Measurements from ENCODE around the gene SNX24. TPM values are rescaled to one million over a fixed set of nuclear protein-coding genes. Genes with fewer than 3 reads are reported as not detected.
"Not testable (repeated sequence)": the region's sequence is repeated elsewhere in the genome, so short reads cannot be mapped to it uniquely, and the experiment has no call there.

SNX24 gene
- total RNA-seq, 2 donors from 2014 or later: 1.8 to 6.4 TPM

- H3K27ac Mint-ChIP-seq; H3K9me3 Mint-ChIP-seq; ATAC-seq; H3K36me3 Mint-ChIP-seq; DNase-seq (ENCODE audit: low spot score in 2 of 2): not testable (repeated sequence)
These were observed 122.6 kb downstream of the SNX24 start for GRCh38 chr5:122968056-122968455.

- DNase-seq (ENCODE audit: low spot score in 2 of 2) (no peak), ATAC-seq (no peak)
- no peak overlapping the region for H3K27ac Mint-ChIP-seq
- H3K9me3 Mint-ChIP-seq: no peaks in the 10 kb centered on the region
- H3K36me3 Mint-ChIP-seq: no peaks in the 10 kb centered on the region
These were observed 125.9 kb downstream of the SNX24 start for GRCh38 chr5:122971333-122971732.

- DNase-seq (ENCODE audit: low spot score in 2 of 2) (no peak), ATAC-seq (no peak)
- no peaks in the 10 kb centered on the region for H3K36me3 Mint-ChIP-seq
- no peaks in the 10 kb centered on the region for H3K9me3 Mint-ChIP-seq
- H3K27ac Mint-ChIP-seq: no peak overlapping the region
These were observed 127.5 kb downstream of the SNX24 start for GRCh38 chr5:122972877-122973276.

GRCh38 chr5:122973759-122974158, 128.3 kb downstream of the SNX24 start:
- H3K9me3 Mint-ChIP-seq; DNase-seq (ENCODE audit: low spot score in 2 of 2); ATAC-seq; H3K27ac Mint-ChIP-seq; H3K36me3 Mint-ChIP-seq: not testable (repeated sequence)

DNA sequence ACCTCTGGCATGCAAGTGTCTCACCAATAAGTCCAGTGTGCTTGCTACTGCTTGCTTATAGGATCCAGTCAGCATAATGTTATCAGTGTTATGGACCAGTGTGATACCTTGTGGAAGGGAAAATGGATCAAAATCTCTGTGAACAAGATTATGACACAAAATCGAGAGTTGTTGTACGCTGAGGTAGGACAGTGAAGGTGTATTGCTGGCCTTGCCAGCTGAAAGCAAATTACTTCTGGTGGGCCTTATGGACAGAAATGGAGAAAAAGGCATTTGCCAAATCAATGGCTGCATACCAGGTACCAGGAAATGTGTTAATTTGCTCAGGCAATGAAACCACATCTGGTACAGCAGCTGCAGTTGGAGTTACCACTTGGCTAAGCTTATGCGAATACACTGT, 128.8 kb downstream of the SNX24 start:
- not testable (repeated sequence) for H3K9me3 Mint-ChIP-seq, H3K36me3 Mint-ChIP-seq, ATAC-seq

GRCh38 chr5:122977319-122977718, 131.9 kb downstream of the SNX24 start:
- H3K27ac Mint-ChIP-seq: no peak overlapping the region
- no peaks in the 10 kb centered on the region for H3K9me3 Mint-ChIP-seq
- DNase-seq (ENCODE audit: low spot score in 2 of 2): no peak
- no peaks in the 10 kb centered on the region for H3K36me3 Mint-ChIP-seq
- no peak for ATAC-seq

More for the DNA sequence above, 128.8 kb downstream of the SNX24 start:
- not testable (repeated sequence) for H3K27ac Mint-ChIP-seq; DNase-seq (ENCODE audit: low spot score in 2 of 2)

DNA sequence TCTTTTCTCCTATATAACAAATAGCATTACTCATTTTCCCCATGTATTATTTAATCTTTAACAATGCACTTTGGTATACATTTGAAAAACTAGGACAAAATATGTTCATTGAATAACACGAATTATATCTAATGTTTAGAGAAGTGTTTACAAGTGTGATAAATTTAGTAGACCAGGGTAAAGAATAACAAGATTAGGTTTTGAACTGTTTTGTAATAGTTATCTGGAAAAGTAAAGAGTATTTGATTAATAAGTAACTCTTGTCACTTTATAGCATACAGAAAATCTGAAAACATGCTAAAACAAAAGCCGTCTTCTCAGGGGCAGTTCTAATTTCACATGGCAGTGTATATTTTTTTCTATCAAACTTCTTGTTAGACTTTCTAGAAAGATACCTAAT, 132.7 kb downstream of the SNX24 start:
- no peak overlapping the region for H3K27ac Mint-ChIP-seq
- H3K36me3 Mint-ChIP-seq: no peaks in the 10 kb centered on the region
- H3K9me3 Mint-ChIP-seq: no peaks in the 10 kb centered on the region
- no peak for ATAC-seq
- no peak for DNase-seq (ENCODE audit: low spot score in 2 of 2)

GRCh38 chr5:122978644-122979297, 133.4 kb downstream of the SNX24 start:
- Mint-ChIP-seq H3K27ac (no peak overlapping the region), H3K36me3 (no peaks in the 10 kb centered on the region), H3K9me3 (no peaks in the 10 kb centered on the region)
- no peak for DNase-seq (ENCODE audit: low spot score in 2 of 2)
- no peak for ATAC-seq

DNA sequence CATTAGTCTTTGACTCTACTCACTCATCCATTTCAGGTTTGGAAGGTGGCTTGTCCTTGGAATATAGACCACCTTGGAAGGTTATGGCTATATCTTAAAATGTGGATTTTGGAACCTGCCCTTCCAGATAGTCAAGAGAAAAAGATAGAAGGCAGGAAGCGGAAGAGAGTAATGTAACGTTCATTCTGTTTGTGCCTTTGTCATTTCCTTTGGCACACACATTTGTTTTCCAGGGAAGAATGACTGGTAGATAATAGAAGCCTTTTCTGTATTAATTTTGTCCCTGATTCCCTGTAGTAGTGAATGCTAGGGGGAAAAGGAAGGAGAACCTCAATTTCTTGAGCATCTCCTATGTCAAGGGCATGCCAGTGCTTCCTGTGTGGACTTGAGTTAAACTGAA, 136.4 kb downstream of the SNX24 start:
- no peak overlapping the region for H3K27ac Mint-ChIP-seq
- no peak for DNase-seq (ENCODE audit: low spot score in 2 of 2)
- no peaks in the 10 kb centered on the region for H3K9me3 Mint-ChIP-seq
- no peaks in the 10 kb centered on the region for H3K36me3 Mint-ChIP-seq
- no peak for ATAC-seq

DNA sequence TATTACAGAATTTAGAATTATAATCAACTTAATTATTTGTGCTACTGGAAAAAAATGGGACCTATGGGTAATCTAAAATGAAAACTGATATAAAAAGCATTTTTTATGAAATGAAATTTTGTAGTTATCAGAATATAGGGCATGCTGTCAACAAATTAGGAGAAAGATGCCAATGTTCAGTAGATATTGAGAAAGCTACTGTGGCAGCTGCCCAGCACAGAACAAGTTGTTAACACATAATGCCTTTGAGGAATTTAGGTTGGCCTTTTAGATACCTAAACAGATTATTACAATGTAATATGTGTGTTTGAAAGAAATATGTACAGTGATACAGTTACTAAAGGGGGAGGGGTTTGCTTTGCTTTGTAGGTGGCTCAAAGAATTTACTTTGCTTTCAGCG, 137.0 kb downstream of the SNX24 start:
- Mint-ChIP-seq H3K9me3 (no peaks in the 10 kb centered on the region), H3K27ac (no peak overlapping the region), H3K36me3 (no peaks in the 10 kb centered on the region)
- DNase-seq (ENCODE audit: low spot score in 2 of 2) (no peak), ATAC-seq (no peak)

GRCh38 chr5:122984425-122984824, 139.0 kb downstream of the SNX24 start:
- no peak overlapping the region for H3K27ac Mint-ChIP-seq

GRCh38 chr5:122985006-122985700, 139.7 kb downstream of the SNX24 start:
- H3K27ac Mint-ChIP-seq: no peak overlapping the region
- DNase-seq (ENCODE audit: low spot score in 2 of 2): no peak
- ATAC-seq: no peak
- H3K36me3 Mint-ChIP-seq: no peaks in the 10 kb centered on the region
- H3K9me3 Mint-ChIP-seq: no peaks in the 10 kb centered on the region

More at GRCh38 chr5:122984425-122984824, 139.0 kb downstream of the SNX24 start:
- Mint-ChIP-seq H3K9me3 (no peaks in the 10 kb centered on the region), H3K36me3 (no peaks in the 10 kb centered on the region)
- DNase-seq (ENCODE audit: low spot score in 2 of 2): no peak
- no peak for ATAC-seq

DNA sequence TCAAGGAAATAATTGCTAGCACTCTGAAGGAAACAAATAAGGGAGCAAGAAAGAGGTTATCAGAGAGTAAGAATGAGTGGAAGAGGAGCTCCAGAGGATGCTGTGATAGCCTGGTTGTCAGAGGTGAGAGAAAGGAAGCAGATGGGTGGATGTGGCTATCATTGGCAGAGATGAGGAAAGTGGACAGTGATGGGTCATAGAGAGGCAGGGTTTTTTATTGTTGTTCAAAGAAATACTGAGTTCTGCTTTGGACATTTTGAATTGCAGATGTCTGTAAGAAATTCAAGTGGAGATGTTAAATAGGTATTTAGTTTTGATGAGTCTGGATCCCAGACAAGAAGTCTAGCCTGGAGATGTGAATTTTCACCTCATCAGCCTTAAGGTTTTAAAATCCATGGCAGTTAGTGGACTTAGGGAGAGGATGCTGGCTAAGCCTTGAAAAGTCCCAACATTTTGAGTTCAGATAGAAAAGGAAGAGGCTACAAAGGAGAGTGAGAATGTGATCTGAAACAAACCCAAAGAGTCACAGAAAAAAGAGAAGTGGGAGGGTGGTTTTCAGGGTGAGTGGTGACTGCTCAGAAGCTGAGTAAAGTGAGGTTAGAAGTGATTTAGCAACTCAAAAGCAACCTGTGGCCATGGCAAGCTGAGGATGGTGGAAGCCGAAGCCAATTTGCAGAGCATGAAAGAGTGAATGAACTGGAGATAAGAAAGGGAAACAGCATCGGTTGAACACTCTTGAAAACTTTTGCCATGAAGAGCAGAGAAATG, 140.7 kb downstream of the SNX24 start:
- ATAC-seq: peak in 1 of 2 donors; percentile 35
- H3K36me3 Mint-ChIP-seq: no peaks in the 10 kb centered on the region
- no peak for DNase-seq (ENCODE audit: low spot score in 2 of 2)
- H3K27ac Mint-ChIP-seq: no peak overlapping the region
- H3K9me3 Mint-ChIP-seq: no peaks in the 10 kb centered on the region

DNA sequence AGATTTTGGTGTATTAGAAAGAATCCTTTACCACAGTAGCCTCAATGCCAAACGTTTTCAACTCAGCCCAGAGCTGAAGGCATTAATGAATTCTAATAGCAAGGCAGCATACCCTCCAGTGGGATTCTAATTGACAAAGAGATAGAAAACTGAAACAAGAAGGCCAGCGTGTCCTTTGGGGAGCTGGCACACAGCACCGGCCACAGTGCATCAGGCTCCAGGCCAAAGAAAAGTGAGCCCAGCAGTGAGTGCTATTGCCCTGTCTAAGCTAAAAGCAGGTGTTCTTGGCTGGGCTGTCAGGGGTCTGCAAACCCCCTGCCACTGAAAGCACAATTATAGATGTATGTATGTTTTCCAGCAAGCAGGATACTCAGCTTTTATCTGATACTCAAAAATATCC, 150.7 kb downstream of the SNX24 start:
- Mint-ChIP-seq H3K36me3 (no peaks in the 10 kb centered on the region), H3K9me3 (no peaks in the 10 kb centered on the region), H3K27ac (no peak overlapping the region)
- ATAC-seq (no peak), DNase-seq (ENCODE audit: low spot score in 2 of 2) (no peak)

GRCh38 chr5:122997294-122997693, 151.9 kb downstream of the SNX24 start:
- ATAC-seq (no peak), DNase-seq (ENCODE audit: low spot score in 2 of 2) (no peak)
- Mint-ChIP-seq H3K36me3 (no peaks in the 10 kb centered on the region), H3K9me3 (no peaks in the 10 kb centered on the region), H3K27ac (no peak overlapping the region)

GRCh38 chr5:122999947-123000563, 154.6 kb downstream of the SNX24 start:
- Mint-ChIP-seq H3K36me3 (no peaks in the 10 kb centered on the region), H3K9me3 (no peaks in the 10 kb centered on the region), H3K27ac (no peak overlapping the region)
- ATAC-seq (peak in 1 of 2 donors; percentile 43), DNase-seq (ENCODE audit: low spot score in 2 of 2) (peak in 1 of 2 donors; percentile 35)

- Mint-ChIP-seq H3K36me3 (no peaks in the 10 kb centered on the region), H3K27ac (no peak overlapping the region), H3K9me3 (no peaks in the 10 kb centered on the region)
- no peak for ATAC-seq
- no peak for DNase-seq (ENCODE audit: low spot score in 2 of 2)
These were observed 155.3 kb downstream of the SNX24 start for GRCh38 chr5:123000731-123001130.

All from activated naive CD4-positive, alpha-beta T cell treated with anti-CD3 and anti-CD28 coated beads, Interleukin-2, amount 50 U/mL, for 72 hours (primary cell).